DMS153 (cell line): Measurements from ENCODE around the gene KCNAB1.
"Not testable (repeated sequence)": the region's sequence is repeated elsewhere in the genome, so short reads cannot be mapped to it uniquely, and the experiment has no call there.

Experiments
- DNase-seq: peaks from one replicate; lab custom pipeline; 2025; lab: John Stamatoyannopoulos, UW

The KCNAB1 gene

DNA sequence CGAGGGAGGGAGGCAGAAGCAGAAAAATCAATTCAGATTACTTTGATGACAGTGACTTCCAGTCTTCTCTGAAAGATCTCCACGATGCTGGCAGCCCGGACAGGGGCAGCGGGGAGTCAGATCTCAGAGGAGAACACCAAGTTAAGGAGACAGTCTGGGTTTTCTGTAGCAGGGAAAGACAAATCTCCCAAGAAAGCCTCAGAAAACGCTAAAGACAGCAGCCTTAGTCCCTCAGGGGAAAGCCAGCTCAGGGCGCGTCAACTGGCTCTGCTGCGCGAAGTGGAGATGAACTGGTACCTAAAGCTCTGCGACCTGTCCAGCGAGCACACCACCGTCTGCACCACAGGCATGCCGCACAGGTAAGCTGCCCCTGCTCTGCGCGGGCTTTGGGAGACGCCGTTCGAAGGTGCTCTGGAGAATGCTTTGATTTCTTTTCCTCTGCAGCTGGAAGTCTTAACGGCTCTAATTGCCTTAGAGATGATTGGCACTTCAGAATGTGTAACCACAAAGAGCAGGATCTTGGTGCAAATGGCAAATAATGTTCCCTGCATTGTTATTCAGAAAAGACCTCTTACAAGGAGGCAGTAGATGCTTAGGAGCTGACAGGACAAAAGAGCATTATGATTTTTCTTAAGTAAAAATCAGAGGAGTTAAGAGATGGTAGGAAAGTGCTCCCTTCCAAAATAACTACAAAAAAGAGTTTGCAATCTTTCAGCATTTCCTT is at the start of gene KCNAB1:
Gene KCNAB1, plus strand, starts transcription at position 51 of the 724 bp plus-strand sequence.
- DNase-seq: no peak

GRCh38 chr3:156071031-156071430 is 49.3 kb upstream of the KCNAB1 start:
- DNase-seq: no peak

GRCh38 chr3:156072950-156073657 is 47.3 kb upstream of the KCNAB1 start:
- not testable (repeated sequence) for DNase-seq

- no peak for DNase-seq
These were observed 30.3 kb upstream of the KCNAB1 start for GRCh38 chr3:156090126-156090525.

DNA sequence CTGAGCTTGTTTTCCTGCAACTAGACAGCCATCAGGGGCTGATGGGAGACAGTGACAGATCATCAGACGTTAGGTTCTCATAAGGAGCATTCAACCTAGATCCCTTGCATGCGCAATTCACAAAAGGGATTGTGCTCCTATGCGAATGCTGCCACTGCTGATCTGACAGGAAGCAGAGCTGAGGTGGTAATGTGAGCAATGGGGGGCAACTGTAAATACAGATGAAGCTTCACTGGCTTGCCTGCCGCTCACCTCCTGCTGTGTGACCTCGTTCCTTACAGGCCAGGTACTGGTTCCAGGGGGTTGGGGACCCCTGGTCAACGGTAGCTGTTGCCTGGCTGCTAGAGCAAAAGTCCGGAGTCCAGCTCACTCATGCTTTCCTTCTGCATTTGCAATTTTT is 26.4 kb upstream of the KCNAB1 start:
- no peak for DNase-seq

- no peak for DNase-seq
These were observed 26.0 kb upstream of the KCNAB1 start for GRCh38 chr3:156094391-156094790.

DNA sequence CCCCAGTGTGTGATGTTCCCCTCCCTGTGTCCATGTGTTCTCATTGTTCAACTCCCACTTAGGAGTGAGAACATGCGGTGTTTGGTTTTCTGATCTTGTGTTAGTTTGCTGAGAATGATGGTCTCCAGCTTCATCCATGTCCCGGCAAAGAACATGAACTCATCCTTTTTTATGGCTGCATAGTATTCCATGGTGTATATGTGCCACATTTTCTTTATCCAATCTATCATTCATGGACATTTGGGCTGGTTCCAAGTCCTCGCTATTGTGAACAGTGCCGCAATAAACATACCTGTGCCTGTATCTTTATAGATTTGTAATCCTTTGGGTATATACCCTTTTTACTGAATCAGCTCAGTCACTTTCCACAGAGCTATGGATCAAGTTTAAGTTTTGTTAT is 24.7 kb upstream of the KCNAB1 start:
- DNase-seq: not testable (repeated sequence)

- DNase-seq: no peak
These were observed 21.8 kb upstream of the KCNAB1 start for GRCh38 chr3:156098437-156099035.

GRCh38 chr3:156099348-156099747 is 21.0 kb upstream of the KCNAB1 start:
- DNase-seq: not testable (repeated sequence)

- not testable (repeated sequence) for DNase-seq
These were observed 20.4 kb upstream of the KCNAB1 start for GRCh38 chr3:156099984-156100383.

- DNase-seq: no peak
These were observed 18.0 kb upstream of the KCNAB1 start for GRCh38 chr3:156102267-156102931.

DNA sequence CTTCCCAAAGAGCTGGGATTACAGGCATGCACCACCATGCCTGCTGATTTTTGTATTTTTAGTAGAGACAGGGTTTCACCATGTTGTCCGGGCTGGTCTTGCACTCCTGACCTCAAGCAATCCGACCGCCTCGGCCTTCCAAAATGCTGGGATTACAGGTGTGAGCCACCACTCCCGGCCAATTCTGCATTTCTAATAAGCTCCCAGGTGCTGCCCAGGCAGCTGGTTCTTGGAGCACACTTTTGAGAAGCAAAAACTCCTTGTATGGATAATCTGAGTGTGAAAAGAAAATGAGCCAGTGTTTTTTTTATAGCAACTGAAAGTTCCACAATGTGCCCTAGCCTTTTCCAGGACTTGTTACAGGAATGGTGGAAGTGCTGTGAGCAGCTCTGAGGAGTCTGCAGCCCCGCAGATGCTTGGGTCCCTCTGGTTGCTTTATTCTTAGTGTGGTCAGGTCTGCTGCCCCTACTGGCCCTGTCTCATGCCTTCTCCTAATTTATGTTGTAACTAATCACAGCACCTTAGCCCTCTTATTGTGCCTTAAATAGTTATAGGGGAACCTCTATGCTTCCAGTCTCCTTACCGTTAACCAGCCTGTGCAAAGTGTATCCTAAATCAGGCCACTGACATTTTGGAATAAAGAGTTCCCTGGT is 13.5 kb upstream of the KCNAB1 start:
- DNase-seq: no peak

DNA sequence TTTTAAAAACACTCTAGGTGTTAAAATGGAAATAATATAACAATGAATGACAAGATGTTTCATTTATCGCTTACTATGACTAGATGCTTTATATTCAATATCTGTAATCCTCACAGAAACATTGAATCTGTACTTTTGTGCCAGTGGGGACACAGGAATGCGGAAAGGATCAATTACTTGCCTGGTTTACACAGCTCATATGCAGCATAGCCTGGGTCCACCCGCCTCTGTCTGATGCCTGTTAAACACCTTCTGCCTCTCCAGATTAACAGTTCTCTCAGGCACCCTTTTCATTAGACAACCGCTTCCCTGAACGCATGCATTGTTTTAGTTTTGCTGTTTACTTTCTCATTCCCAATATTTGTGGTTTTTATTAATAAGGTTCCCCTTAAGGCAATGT is 12.9 kb upstream of the KCNAB1 start:
- no peak for DNase-seq

DNA sequence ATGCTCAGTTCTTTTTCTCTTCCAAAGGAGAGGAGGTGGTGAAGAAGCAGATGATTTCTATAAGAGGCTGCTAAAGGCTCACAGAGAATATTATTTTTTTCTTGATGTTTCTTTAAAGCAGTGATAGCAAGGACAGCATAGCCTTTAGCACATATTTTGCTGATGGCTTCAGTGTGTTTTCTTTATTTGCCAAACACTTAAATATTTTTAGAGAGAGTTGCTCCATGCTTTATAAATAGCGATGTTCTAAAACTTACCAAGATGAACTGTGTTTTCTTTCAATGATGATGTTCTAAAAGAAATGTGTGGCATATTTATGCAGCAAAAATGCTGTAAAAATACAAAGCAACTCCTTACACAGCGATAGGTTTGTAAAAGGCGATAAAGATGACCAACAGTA is 11.8 kb upstream of the KCNAB1 start:
- DNase-seq: no peak

DNA sequence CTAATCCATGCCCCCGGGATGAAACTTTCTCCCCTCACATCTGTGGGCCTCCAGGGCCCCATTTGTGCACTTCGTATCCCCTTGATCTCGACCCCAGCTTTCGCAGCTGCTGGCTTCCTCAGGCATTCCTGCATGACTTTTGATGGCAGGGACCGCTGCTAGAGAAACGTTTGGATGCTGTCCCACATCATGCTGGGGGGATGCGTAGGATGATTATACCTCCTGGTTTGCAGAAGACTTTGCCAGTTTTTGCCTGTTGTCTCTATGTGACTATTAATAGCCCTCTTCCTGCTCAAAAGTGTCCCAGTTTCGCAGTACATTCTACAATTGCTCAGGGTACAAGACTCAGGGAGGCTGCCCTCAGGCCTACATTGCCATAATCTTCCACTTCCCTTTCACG is 10.4 kb upstream of the KCNAB1 start:
- DNase-seq: no peak

DNA sequence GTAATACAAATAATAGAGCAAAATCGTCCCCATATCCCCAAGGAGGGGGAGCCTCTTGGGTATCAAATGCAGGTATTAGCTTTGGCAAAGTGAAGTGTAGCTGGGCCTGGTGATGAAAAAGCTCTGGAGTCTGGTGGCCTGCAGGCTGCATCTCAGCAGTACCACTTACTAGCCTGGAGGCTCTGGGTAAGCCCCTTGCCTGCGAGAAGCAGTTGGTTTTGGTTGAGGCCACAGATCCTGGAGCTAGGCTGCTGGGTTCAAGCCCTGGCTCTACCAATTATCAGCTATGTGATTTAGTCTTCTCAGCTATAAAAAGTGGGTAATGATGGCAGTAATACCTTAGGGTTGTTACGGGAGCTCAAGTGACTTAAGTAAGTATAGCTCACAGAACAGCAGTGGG is 6.1 kb downstream of the KCNAB1 start:
- DNase-seq: no peak

DNA sequence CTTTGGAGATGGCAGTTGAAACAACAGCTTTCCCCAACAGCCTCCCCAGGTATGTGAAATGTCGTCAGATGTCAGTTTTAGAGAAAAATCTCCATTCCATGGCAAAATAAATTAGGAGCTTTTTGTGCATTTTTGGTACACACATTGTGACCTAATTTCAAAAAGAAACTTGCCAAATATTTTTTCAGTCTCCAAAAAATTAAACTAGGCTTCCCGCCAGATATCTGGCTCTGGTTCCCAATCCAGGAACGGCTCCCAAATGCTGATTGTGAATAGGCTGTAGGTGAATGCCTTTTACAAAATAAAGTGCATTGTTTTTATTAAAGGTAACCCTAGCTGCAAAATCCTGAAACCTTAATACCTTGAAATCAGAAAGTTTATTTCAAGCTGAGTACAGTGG is 10.9 kb downstream of the KCNAB1 start:
- no peak for DNase-seq

DNA sequence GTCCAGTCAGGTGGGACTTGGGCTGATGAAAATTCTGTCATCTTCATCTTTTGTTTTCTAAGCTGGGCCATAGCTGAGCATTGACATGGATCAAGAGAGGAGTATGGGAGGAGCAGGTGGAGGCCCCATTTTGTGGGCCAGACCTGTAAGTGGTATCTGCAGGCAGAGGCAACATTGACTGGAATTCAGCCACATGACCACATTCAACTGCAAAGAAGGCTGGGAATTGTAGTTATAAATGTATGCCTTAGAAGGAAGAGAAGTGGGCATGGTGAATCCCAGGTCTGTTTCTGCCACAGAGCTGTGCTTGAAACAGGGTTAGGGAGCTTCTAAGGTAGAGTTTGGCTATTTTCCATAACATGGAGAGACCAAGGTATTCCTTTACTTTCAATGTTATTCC is 11.4 kb downstream of the KCNAB1 start:
- no peak for DNase-seq

DNA sequence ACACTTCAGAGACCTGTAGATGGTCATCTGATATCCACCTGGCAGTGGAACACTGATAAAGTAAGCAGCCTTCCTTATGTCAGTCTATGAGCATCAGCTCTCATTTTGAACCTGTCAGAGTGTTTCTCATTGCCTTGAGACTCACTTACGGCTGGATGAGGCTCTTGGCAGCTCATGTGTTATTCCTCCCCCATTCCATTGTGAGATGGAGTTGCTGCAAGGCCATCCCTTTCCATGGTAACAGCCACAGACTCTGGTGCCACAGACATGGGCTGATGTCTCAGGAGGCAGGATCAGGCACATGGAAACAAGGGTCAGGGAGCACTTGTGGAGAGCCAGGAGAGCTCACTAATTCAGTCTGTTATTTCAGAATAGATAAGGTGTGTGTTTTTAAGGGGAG is 11.9 kb downstream of the KCNAB1 start:
- DNase-seq: no peak

DNA sequence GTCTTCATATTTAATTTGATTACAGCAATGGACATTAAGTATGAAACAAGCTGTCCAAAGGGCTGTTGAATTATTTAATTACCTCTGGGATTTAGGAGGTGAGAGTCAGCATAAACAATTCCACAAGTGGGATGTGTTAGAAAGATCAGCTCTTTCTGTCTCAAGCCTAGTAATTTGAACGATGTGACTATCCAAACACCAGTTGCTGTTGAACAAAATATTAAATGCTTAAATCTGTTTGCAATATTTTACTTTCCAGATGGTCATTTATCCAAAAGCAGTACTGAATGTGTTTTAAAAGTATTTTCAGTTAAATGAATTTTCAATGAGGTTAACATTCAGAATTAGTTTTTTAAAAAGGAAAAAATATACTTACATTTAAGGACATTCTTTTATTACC is 12.7 kb downstream of the KCNAB1 start:
- no peak for DNase-seq

GRCh38 chr3:156135921-156136638 is 15.7 kb downstream of the KCNAB1 start:
- DNase-seq: no peak

DNA sequence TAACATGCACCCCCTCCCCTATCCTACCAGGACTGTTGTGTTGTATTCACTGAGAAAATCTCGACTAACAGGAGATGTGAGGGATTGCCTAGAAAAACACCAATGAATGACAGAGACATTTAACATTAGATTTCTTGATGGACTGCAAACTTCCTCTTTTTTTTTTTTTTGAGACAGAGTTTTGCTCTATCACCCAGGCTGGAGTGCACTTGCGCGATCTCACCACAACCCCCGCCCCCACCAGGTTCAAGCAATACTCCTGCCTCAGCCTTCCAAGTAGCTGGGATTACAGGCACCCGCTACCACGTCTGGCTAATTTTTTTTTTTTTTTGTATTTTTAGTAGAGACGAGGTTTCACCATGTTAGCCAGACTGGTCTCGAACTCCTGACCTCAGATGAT is 17.0 kb downstream of the KCNAB1 start:
- not testable (repeated sequence) for DNase-seq
